ENCODE data around the gene VWA2.

GRCh38 chr10:114278884-114279191, 39.8 kb downstream of the VWA2 start:
- TF ChIP-seq CTCF (IDR thresholded peaks at IDR 0.05; ENCODE audit: extremely low read depth in 1 of 2, insufficient read depth in 1 of 2, low read depth in 1 of 2, low read length in 2 of 2) (no peak), GATA2 (IDR thresholded peaks at IDR 0.05; ENCODE audit: insufficient read depth, insufficient read length, low read depth, low read length) (no peak), EZH2 (IDR thresholded peaks at IDR 0.05; ENCODE audit: borderline replicate concordance, low read depth, low read length, severe bottlenecking) (no peak), MAX (IDR thresholded peaks at IDR 0.05; ENCODE audit: insufficient read depth, insufficient read length) (no peak), POLR2AphosphoS5 (IDR thresholded peaks at IDR 0.05; ENCODE audit: insufficient read depth, low read depth, low read length) (no peak), MYC (IDR thresholded peaks at IDR 0.05; ENCODE audit: low read depth, low read length) (no peak), POLR2A (IDR thresholded peaks at IDR 0.05; ENCODE audit: low read depth, low read length) (no peak), FOS (IDR thresholded peaks at IDR 0.05; ENCODE audit: borderline replicate concordance, insufficient read depth, low read length) (no peak)
